GM12872 (cell line): ENCODE measurements around the gene SMIM44.

Experiments used
- TF ChIP-seq, protein P1 (sequence below): IDR thresholded peaks from 3 replicates; pipeline ENCODE4 v1.5.1; 2011; ENCODE audit warnings: low read depth, mild to moderate bottlenecking, low read length, moderate library complexity; ENCODE audit not compliant: insufficient read depth

Gene SMIM44

DNA sequence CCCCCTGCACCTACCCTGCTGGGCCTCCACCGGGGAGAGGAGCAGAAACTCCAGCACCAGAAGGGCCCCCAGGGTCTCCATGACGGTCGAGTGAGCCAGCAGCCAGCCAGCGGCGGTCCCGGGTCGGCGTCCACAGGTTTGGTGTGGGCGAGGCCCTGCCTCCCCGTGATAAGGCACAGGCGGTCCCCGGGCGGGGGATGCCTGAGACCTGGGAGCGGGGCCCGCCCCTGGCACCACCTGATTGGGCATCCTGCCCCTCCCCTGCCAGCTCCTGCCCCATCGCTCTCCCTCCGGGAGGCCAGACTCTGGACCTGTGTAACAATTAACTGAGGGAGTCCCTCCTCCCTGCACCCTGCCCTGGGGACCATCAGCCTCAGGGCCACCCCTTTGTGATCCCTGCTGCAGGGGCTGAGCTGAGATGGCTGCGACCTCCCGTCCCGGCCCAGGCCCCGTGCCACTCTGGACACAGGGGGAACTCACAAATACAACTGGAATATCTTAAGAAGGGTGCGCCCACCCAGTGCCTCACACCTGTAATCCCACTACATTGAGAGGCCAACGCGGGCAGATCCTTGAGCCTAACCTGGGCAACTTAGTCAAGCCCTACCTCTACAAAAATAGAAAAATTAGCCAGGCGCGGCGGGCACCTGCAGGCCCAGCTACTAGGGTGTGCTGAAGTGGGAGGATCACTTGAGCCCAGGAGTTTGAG is 2.7 kb downstream of the SMIM44 start, which contains the start of gene SMIM24:
TSS of gene SMIM24 (minus strand) at position 143 of the 709 bp plus-strand sequence. CDS start at position 81, 62 bp downstream.
- TF ChIP-seq, protein P1, sequence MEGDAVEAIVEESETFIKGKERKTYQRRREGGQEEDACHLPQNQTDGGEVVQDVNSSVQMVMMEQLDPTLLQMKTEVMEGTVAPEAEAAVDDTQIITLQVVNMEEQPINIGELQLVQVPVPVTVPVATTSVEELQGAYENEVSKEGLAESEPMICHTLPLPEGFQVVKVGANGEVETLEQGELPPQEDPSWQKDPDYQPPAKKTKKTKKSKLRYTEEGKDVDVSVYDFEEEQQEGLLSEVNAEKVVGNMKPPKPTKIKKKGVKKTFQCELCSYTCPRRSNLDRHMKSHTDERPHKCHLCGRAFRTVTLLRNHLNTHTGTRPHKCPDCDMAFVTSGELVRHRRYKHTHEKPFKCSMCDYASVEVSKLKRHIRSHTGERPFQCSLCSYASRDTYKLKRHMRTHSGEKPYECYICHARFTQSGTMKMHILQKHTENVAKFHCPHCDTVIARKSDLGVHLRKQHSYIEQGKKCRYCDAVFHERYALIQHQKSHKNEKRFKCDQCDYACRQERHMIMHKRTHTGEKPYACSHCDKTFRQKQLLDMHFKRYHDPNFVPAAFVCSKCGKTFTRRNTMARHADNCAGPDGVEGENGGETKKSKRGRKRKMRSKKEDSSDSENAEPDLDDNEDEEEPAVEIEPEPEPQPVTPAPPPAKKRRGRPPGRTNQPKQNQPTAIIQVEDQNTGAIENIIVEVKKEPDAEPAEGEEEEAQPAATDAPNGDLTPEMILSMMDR: no peak

DNA sequence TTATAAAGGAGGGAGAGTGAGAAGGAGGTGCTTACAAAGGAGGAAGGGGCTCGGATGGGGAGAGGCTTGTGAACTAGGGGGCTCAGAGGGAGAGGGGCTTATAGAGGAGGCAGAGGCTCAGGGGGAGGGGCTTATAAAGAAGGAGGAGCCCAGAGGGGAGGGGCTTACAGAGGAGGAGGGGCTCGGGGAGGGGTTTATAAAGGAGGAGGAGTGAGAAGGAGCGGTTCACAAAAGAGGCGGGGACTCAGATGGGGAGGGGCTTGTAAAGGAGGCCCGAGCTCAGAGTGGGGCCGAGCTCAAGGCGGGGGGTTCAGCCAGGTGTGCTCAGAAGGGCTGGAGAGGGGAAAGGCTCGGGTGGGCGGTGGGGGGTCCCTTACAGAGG is 3.4 kb downstream of the SMIM44 start:
- TF ChIP-seq, protein P1: no peak

DNA sequence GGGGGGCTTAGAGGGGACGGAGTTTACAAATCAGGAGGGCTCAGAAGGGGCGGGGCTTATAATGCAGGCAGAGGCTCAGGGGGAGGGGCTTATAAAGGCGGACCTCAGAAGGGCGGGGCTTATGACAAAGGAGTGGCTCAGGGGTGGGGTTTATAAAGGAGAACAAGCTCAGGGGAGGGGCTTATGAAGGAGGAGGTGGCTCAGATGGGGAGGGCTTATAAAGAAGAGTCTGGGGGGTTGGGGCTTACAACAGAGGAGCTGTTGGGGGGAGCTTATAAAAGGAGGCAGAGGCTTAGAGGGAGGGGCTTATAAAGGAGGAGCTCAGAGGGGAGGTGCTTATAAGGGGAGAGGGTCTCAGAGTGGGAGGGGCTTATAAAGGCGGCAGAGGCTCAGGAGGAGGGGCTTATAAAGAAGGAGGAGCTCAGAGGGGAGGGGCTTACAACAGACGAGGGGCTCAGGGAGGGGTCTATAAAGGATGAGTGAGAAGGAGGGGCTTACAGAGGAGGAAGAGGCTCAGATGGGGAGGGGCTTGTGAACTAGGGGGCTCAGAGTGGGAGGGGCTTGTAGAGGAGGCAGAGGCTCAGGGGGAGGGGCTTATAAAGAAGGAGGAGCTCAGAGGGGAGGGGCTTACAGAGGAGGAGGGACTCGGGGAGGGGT is 3.9 kb downstream of the SMIM44 start:
- TF ChIP-seq, protein P1: no peak

DNA sequence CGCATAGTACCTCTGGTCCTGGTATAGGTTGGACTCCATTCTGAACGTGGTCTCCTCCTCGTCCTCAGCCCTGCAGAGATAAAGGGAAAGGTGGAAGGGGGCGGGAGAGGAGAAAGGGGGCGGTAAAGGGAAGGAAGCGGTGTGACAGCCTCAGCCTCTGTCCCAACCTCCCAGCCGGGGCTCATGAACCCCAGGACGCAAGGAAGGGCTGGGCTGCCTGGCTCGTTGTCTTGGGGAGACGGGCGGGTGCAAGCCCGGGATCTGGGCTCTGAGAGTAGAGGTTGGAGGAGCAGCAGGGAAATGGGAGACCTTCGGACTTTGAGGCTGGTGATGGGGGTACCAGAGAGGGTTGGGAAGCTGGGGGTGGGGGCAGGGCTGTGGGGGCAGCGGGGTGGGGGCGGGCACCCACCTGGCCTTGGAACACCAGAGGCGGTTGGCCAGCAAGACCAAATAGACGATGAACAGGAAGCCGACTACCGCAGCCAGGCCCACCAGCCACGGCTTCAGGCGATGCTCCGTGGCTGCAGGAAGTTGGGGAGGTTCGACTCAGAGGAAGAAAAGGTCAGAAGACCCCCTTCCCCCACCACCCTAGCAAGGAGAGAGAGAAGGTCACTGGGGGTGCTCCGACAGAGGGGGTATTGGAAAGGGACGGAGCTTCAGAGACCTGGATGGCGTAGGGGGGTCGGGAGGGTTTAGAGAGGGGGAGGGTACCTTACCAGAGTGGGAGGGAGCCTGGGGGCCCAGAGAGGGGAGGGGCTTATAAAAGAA is 4.6 kb downstream of the SMIM44 start:
- TF ChIP-seq, protein P1: no peak

DNA sequence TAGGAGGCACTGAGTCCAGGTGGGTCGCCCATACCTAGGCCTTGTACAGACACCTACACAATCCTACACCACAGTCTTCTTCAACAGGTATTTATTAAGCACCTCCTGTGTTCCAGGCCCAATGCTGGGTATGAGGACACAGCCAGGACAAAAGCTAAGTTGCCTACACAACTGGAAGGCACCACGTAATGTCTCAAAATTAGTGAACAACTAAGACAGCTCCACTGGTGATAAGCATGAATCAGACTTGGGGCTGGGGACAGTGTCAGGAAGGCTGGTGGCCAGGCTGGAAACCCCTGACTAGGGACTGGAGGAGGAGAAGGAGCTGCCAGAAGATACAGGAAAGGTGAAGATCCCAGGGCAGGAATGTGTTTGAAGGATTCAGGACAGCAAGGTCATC is 5.3 kb downstream of the SMIM44 start:
- TF ChIP-seq, protein P1: no peak

DNA sequence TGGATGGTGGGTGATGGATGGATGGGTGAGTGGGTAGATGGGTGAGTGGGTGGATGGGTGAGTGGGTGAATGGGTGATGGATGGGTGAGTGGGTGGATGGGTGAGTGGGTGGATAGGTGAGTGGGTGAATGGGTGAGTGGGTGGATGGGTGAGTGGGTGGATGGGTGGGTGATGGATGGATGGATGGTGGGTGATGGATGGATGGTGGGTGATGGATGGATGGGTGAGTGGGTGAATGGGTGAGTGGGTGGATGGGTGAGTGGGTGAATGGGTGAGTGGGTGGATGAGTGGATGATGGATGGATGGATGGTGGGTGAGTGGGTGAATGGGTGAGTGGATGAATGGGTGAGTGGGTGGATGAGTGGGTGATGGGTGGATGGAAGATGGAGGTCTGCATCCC is 5.7 kb downstream of the SMIM44 start:
- TF ChIP-seq, protein P1: no peak

DNA sequence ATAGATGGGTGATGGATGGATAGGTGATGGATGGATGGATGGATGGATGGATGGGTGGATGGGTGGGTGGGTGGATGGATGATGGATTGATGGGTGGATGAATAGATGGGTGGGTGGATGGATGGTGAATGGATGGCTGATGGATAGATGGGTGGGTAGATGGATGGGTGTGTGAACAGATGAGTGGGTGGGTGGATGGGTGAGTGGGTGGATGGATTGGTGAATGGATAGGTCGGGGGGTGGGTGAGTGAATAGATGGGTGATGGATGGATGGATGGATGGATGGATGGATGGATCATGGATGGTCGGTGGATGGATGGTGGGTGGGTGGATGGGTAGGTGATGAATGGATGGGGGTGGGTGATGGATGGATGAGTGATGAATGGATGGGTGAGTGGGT is 6.4 kb downstream of the SMIM44 start:
- TF ChIP-seq, protein P1: no peak
